Neural cell (in vitro differentiated cells): Measurements from ENCODE around the gene FBXO34.

Experiments
- EP300 ChIP-seq: fragments of 450-650 bp; conservative IDR thresholded peaks from 2 replicates; pipeline ENCODE4 v1.6.1; 2014; ENCODE audit warnings: antibody characterized with exemption, mild to moderate bottlenecking, moderate library complexity; ENCODE audit not compliant: poor library complexity, severe bottlenecking
- EZH2 ChIP-seq: fragments of 200-600, 300-800 bp; shearing (Covaris generic), sonication (generic); IDR thresholded peaks from 2 replicates; pipeline ENCODE4 v1.6.1; 2014; ENCODE audit warnings: antibody characterized with exemption, low read length, borderline replicate concordance, mild to moderate bottlenecking; ENCODE audit not compliant: insufficient read depth, poor library complexity, severe bottlenecking
- MXI1 ChIP-seq: fragments of 450-650 bp; conservative IDR thresholded peaks from 2 replicates; pipeline ENCODE4 v1.6.1; 2014; ENCODE audit warnings: antibody characterized with exemption, mild to moderate bottlenecking; ENCODE audit not compliant: poor library complexity, severe bottlenecking
- POLR2AphosphoS5 ChIP-seq: IDR thresholded peaks from 2 replicates; pipeline ENCODE4 v1.6.1; 2012
- RAD21 ChIP-seq: fragments of 450-650 bp; conservative IDR thresholded peaks from 2 replicates; pipeline ENCODE4 v1.6.1; 2014; ENCODE audit warnings: antibody characterized with exemption, mild to moderate bottlenecking, moderate library complexity
- SMC3 ChIP-seq: fragments of 450-650 bp; conservative IDR thresholded peaks from 2 replicates; pipeline ENCODE4 v1.6.1; 2014; ENCODE audit warnings: antibody characterized with exemption, mild to moderate bottlenecking, moderate library complexity; ENCODE audit not compliant: poor library complexity
- TAF1 ChIP-seq: IDR thresholded peaks from 2 replicates; pipeline ENCODE4 v1.6.1; 2012; ENCODE audit warnings: low read depth
- TF ChIP-seq, protein P1 (sequence below): fragments of 450-650 bp; IDR thresholded peaks from 2 replicates; pipeline ENCODE4 v1.5.1; 2014; ENCODE audit warnings: antibody characterized with exemption, mild to moderate bottlenecking, moderate library complexity; ENCODE audit not compliant: poor library complexity, severe bottlenecking
- TF ChIP-seq, protein P2 (sequence below): IDR thresholded peaks from 2 replicates; pipeline ENCODE4 v1.6.1; 2012; ENCODE audit warnings: borderline replicate concordance

DNA sequence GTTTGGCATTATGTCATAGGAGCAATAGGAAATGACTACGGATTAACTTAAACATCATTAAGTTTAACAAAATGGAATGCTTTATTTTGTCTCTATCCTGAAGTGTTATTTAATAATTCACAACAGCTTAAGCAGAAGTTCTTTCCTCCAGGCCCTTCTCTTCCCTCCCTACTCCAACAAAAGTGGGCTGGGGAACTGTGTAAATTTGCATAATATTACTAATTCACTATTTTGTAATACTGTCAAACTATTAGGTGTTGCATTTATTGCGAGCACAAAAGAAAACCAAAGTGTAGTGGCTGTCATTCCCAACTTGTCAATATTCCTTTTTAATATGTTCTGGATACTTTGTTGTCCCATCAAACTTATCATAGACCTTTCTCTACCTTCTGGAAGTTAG lies 70.6 kb downstream of the FBXO34 start:
- TF ChIP-seq, protein P1, sequence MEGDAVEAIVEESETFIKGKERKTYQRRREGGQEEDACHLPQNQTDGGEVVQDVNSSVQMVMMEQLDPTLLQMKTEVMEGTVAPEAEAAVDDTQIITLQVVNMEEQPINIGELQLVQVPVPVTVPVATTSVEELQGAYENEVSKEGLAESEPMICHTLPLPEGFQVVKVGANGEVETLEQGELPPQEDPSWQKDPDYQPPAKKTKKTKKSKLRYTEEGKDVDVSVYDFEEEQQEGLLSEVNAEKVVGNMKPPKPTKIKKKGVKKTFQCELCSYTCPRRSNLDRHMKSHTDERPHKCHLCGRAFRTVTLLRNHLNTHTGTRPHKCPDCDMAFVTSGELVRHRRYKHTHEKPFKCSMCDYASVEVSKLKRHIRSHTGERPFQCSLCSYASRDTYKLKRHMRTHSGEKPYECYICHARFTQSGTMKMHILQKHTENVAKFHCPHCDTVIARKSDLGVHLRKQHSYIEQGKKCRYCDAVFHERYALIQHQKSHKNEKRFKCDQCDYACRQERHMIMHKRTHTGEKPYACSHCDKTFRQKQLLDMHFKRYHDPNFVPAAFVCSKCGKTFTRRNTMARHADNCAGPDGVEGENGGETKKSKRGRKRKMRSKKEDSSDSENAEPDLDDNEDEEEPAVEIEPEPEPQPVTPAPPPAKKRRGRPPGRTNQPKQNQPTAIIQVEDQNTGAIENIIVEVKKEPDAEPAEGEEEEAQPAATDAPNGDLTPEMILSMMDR: no peak
- TF ChIP-seq MXI1 (no peak), EP300 (no peak), POLR2AphosphoS5 (no peak), RAD21 (no peak), SMC3 (no peak), EZH2 (no peak), TAF1 (no peak)
- TF ChIP-seq, protein P2, sequence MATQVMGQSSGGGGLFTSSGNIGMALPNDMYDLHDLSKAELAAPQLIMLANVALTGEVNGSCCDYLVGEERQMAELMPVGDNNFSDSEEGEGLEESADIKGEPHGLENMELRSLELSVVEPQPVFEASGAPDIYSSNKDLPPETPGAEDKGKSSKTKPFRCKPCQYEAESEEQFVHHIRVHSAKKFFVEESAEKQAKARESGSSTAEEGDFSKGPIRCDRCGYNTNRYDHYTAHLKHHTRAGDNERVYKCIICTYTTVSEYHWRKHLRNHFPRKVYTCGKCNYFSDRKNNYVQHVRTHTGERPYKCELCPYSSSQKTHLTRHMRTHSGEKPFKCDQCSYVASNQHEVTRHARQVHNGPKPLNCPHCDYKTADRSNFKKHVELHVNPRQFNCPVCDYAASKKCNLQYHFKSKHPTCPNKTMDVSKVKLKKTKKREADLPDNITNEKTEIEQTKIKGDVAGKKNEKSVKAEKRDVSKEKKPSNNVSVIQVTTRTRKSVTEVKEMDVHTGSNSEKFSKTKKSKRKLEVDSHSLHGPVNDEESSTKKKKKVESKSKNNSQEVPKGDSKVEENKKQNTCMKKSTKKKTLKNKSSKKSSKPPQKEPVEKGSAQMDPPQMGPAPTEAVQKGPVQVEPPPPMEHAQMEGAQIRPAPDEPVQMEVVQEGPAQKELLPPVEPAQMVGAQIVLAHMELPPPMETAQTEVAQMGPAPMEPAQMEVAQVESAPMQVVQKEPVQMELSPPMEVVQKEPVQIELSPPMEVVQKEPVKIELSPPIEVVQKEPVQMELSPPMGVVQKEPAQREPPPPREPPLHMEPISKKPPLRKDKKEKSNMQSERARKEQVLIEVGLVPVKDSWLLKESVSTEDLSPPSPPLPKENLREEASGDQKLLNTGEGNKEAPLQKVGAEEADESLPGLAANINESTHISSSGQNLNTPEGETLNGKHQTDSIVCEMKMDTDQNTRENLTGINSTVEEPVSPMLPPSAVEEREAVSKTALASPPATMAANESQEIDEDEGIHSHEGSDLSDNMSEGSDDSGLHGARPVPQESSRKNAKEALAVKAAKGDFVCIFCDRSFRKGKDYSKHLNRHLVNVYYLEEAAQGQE: no peak
